HG02763 (cell line): ENCODE measurements around the gene COL13A1.

Experiments used
- ATAC-seq: cut with Tn5 transposase; IDR thresholded peaks from one replicate; pipeline ENCODE4 v1.9.1; 2021; ENCODE audit warnings: mild to moderate bottlenecking, moderate library complexity; ENCODE audit not compliant: unreplicated experiment

Gene COL13A1

GRCh38 chr10:69789164-69789576 lies 12.5 kb upstream of the COL13A1 start:
- no peak for ATAC-seq

DNA sequence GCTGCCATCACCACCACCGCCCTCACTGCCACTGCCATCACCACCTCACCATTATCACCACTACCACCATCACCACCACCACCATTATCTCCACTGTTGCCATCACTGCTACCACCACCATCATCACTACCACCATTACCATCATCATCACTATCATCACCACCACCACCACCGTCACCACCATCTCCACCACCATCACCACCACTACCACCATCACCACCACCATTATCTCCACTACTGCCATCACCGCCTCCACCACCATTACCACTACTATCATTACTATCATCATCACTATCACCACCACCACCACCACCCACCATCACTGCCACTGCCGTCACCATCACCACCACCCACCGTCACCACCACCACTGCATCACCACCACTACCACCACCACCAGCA lies 9.9 kb upstream of the COL13A1 start:
- no peak for ATAC-seq

GRCh38 chr10:69792341-69792740 lies 9.4 kb upstream of the COL13A1 start:
- no peak for ATAC-seq

- ATAC-seq, result no peak
Observed at GRCh38 chr10:69794673-69795072, 7.0 kb upstream of the COL13A1 start.

- ATAC-seq, result no peak
Observed at GRCh38 chr10:69795242-69795934, 6.3 kb upstream of the COL13A1 start.

- ATAC-seq, result no peak
Observed at GRCh38 chr10:69797959-69798358, 3.7 kb upstream of the COL13A1 start.

- no peak for ATAC-seq
Observed at GRCh38 chr10:69800109-69800508, 1.6 kb upstream of the COL13A1 start.

DNA sequence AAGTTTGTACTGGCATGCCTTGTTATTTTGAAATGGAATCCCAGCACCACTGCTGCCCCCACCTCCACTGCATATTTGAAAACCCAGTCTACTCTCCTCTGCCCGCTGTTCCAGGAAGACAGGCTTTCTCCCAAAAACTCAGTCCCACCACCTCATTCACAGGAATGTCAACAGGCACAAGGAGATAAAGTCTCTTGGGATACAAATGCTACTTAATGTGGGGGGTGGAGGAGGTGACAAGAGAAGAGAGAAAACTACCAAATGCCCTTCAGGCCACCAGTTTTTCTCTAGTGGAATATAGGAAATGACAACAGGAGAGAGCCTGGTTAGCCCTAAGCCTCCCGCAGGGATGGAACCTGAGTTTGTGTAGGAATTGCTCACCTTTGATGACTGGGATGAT lies 1.0 kb upstream of the COL13A1 start:
- no peak for ATAC-seq

- ATAC-seq, result no peak
Observed at GRCh38 chr10:69801094-69801433, 642 bp upstream of the COL13A1 start.

- no peak for ATAC-seq
Observed at GRCh38 chr10:69802424-69803161, 887 bp downstream of the COL13A1 start.

DNA sequence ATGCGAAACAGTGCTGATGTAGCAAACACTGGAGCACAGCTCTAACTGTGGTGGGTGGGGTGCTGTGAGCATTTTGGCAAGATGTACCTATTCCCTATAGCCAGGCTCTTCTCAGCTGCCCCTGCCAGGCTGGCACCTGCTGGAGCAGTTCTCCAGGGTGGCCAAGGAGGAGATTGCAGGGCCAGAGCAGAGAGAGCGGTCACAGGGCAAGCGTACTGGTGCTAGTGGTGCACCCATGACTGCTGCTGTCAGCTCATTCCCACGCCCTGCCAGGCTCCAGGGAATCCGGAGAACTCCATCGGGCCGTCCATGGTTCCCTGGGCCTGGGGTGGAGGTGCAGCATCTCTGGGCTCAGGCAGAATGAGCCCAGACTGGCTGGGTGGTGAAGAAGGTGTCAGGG lies 2.1 kb downstream of the COL13A1 start:
- ATAC-seq, result no peak

DNA sequence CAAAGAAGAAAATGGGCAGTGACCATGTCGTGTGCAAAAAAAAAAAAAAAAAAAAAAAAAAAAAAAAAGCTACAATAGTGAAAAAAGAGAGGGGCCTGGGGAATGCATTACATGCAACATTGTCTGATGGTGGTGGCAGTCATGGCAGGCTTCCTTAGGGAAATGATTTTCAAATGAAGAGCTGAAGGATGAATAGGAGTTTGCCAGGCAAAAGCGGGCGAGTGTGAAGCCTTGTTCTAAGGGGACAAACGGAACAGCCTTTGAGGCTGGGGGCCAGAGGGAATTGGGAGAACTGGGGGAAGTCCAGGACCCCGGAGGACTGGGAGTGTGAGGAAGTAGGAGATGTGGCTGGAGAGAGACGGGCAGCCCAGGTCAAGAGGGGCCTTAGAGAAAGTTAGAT lies 3.1 kb downstream of the COL13A1 start:
- ATAC-seq, result no peak

DNA sequence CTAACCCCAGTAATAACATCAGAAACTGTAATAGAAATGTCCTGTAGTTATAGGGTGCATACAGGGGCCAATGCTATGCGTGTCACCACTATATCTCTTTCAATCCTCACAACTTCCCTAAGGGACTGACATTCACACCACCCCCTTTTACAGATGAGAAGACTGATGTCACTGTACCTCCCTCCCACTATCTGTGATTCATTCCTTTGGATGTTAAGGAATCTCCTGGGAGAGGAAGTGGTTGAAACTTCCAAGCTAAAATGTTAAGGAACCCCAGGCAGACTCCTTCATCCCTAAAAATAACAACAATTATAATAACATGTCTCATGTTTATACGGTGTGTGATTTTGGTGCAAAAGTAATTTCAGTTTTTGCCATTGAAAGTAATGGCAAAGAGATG lies 5.4 kb downstream of the COL13A1 start:
- no peak for ATAC-seq

GRCh38 chr10:69807696-69808095 lies 6.0 kb downstream of the COL13A1 start:
- no peak for ATAC-seq

DNA sequence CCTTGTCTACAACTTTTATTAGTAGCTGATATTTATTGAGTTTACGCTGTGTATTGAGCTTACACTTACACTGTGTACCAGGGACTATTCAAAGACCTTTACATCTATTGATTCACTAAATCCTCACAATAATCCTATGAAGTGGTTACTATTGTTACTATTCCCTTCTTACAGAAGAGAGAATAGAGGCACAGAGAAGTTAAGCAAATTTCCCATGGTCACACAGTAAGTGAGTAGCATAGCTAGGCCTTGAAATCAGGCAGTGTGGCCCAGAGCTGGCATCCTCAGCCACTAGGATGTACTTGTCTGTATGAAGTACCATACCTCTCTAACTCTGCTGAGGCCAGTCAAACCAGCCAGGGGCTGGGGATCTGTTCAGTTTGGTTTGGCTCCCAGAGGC lies 7.6 kb downstream of the COL13A1 start:
- no peak for ATAC-seq

DNA sequence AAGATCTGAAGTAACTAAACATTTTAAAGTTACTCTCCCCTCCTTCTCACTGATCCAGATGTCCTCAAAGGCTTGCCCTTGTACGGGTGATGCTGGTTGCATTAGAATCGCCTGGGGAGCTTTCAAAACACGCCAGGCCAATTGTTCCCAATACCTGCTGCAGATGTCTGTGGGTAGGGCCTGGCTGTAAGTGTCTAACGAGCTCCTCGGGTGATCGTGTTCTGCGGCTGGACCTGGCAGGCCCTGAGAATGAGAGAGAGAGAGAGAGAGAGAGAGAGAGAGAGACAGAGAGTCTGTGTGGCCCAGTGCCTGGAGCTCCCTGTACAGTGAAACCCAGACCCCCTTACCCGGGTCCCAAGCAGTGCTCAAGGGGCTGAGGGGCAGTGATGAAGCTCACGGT lies 8.4 kb downstream of the COL13A1 start:
- ATAC-seq, result no peak

GRCh38 chr10:69810675-69811397 lies 9.1 kb downstream of the COL13A1 start:
- ATAC-seq, result no peak

DNA sequence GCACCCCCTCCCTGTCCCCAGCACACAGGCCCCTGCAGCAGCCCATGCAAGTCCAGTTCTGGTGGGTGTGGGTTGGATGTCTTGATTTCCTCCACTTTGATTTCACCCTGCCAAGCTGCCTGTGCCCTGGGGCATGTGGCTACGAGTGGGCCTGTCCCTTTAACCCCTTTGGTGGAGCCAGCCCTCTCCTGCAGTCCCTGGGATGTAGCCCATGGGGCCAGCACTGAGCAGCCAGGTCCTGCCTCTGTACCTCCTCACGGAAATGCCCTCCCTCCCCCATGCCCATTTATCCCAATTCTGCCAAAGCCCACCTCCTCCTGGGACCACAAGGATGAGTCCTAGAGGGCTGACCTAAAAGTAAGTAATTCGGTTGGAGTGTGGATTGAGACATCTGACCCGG lies 11.9 kb downstream of the COL13A1 start:
- ATAC-seq, result no peak

DNA sequence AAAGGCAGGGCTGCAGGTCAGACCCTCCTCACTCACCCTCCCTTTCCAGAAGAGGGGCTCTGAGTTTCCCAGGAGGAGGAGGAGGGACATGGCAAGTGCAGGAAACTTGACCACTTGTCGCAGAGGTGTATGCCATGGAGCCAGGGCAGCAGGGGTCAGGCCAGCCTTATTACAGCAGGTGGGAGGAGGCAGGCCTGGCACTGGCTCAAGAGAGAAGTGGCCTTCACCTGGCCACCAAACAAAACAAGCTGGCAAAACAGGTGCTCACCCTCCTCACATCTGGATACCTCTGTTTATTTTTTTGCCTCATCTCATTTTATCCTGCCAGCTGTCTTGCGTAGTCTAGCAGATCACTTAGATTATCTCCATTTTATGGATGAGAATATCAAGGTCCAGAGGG lies 12.5 kb downstream of the COL13A1 start:
- no peak for ATAC-seq

DNA sequence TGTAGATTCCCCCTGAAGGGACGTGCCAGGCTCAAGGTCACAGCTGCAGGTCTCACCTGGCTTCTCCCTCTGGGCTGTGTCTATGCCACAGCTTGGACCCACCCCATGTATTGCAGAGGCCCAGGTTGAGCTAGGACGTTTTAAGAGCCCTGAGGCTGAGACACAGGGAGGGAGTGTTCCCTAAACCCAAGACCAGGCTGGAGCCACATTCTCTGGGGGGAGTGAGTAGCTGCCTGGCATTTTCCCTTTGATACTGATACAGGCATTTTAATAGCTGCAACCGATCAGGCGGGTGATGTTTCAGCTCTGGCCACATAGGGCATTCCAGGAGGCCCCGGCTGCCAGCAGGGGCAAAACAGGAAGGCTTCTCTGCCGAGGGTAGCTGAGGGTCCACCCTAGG lies 13.4 kb downstream of the COL13A1 start:
- ATAC-seq, result no peak

- no peak for ATAC-seq
Observed at GRCh38 chr10:69816521-69816920, 14.8 kb downstream of the COL13A1 start.

DNA sequence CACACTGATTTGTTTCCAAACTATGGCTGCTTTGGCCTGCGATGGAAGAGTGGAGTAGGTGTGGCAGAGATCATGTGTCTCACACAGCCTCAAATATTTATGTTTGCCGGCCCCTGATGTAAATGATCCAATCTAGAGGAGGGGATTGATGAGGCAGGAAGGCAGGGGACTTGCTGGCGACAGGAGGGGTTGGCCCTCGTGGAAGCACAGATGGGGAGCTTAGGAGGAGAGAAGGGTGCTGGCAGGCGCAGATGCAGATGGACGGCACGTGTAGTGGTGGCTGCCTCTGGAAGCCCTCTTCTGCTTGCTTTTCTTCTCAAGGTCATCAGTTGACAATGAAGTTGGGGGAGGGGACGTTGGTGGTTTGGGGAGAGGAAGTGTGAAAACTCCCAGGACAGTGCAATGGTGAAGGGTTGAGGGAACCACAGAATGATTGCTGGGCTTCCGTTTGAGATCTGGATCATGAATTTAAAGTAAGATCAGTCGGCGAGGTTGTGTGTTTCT lies 15.4 kb downstream of the COL13A1 start:
- no peak for ATAC-seq
